ENCODE measurements around the gene LYPD4. TPM values are rescaled to one million over a fixed set of nuclear protein-coding genes. Genes with fewer than 3 reads are reported as not detected.

The LYPD4 gene
- polyA plus RNA-seq, 1 donor (not counting 4 experiments of a cell fraction or from before 2014, with no cell fraction given), result not detected

DNA sequence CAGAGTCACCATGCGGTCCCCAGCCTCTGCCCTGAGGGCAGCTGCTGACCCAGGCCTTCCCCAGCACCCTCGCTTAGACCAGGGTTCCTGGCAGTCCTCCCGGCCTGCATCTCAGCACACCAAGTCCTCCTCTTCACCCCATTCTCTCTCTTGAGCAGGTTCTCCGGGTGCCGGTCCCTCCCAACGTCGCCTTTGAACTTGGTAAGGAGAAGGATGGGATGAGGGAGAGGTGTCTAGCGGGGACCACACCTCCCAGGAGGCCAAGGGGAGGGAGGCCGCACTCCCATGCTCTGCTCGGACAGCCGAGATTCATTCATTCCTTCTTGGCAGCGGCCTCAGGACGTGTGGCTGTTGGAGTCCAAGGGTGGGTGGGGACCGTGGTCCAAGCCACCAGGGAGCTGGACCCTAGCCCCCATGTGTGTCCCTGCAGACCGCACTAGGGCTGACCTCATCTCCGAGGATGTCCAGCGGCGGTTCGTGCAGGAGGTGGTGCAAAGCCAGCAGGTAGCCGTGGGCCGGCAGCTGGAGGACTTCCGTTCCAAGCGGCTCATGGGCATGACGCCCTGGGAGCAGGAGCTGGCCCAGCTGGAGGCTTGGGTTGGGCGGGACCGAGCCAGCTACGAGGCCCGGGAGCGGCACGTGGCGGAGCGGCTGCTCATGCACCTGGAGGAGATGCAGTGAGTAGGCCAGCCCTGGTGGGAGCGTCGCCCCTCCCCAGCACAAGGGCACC is 47.9 kb upstream of the LYPD4 start:
- Histone ChIP-seq H4K20me1 (ENCODE audit: control insufficient read depth, extremely low read depth, insufficient read depth, low read length) (no peaks in the 10 kb centered on the region), H3K4me3 (ENCODE audit: control insufficient read depth in 2 of 3, extremely low read depth in 1 of 3, insufficient read depth in 2 of 3, low read depth in 1 of 3, low read length in 3 of 3) (no peak overlapping the region), H3K9me1 (ENCODE audit: control insufficient read depth, extremely low read depth, insufficient read depth, low read length) (peaks cover 2% of the 10 kb centered on the region), H3K4me1 (ENCODE audit: control insufficient read depth, extremely low read depth, insufficient read depth, low read length) (peaks cover 13% of the 10 kb centered on the region), H3K27ac (ENCODE audit: control insufficient read depth, insufficient read depth, low read length) (no peak overlapping the region), H3K9ac (ENCODE audit: control insufficient read depth, extremely low read depth, insufficient read depth, low read length) (no peak overlapping the region), H3K27me3 (ENCODE audit: control insufficient read depth, extremely low read depth, insufficient read depth, low read length) (no peaks in the 10 kb centered on the region), H3K36me3 (ENCODE audit: control insufficient read depth in 2 of 2, extremely low read depth in 1 of 2, insufficient read depth in 2 of 2, low read length in 2 of 2) (peaks cover 41 to 46% of the 10 kb centered on the region in 2 experiments), H3K4me2 (ENCODE audit: control insufficient read depth, extremely low read depth, insufficient read depth, low read depth, low read length) (no peak overlapping the region), H3K9me3 (ENCODE audit: control insufficient read depth, low read depth, low read length) (no peaks in the 10 kb centered on the region), H2AFZ (ENCODE audit: control insufficient read depth, low read length) (no peak overlapping the region), H3K79me2 (ENCODE audit: control insufficient read depth, insufficient read depth, low read length) (peaks cover 27% of the 10 kb centered on the region)
- no peak for FAIRE-seq
- dilution Hi-C loops (cut with MboI; ENCODE audit: extremely low pct_ligation_motif_present, low sequenced_read_pairs), result no loop called here
- no peak for TF ChIP-seq EZH2 (IDR thresholded peaks at IDR 0.05; ENCODE audit: low read length)
- TF ChIP-seq, protein P1, sequence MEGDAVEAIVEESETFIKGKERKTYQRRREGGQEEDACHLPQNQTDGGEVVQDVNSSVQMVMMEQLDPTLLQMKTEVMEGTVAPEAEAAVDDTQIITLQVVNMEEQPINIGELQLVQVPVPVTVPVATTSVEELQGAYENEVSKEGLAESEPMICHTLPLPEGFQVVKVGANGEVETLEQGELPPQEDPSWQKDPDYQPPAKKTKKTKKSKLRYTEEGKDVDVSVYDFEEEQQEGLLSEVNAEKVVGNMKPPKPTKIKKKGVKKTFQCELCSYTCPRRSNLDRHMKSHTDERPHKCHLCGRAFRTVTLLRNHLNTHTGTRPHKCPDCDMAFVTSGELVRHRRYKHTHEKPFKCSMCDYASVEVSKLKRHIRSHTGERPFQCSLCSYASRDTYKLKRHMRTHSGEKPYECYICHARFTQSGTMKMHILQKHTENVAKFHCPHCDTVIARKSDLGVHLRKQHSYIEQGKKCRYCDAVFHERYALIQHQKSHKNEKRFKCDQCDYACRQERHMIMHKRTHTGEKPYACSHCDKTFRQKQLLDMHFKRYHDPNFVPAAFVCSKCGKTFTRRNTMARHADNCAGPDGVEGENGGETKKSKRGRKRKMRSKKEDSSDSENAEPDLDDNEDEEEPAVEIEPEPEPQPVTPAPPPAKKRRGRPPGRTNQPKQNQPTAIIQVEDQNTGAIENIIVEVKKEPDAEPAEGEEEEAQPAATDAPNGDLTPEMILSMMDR (optimal IDR thresholded peaks at IDR 0.05 in 1 of 3, IDR thresholded peaks at IDR 0.05 in 1 of 3, conservative IDR thresholded peaks at IDR 0.05 in 1 of 3; ENCODE audit: extremely low read depth in 1 of 3, insufficient read depth in 2 of 3, low read length in 3 of 3), result no peak
- DNase-seq (ENCODE audit: low read depth, low spot score), result no peak

DNA sequence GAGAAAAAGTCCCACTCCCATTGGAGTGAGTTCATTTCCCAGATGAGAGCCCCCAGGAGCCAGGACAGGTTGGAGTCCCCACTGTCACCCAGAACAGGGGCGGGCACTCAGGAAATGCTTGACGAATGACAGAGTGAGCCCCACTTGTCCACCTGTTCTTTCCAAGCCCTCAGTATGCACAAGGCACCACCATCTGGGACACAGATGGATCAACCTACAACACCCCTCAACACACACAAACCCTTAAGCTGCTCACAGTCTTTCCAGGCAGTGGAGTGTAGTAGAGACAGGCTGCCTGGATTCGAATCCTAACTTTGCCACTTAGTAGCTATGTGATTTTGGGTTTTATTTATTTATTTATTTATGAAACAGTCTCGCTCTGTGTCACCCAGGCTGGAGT is 46.5 kb upstream of the LYPD4 start:
- peaks cover 37% of the 10 kb centered on the region for H3K79me2 ChIP-seq (ENCODE audit: control insufficient read depth, insufficient read depth, low read length)
- peaks cover 40 to 43% of the 10 kb centered on the region in 2 experiments for H3K36me3 ChIP-seq (ENCODE audit: control insufficient read depth in 2 of 2, extremely low read depth in 1 of 2, insufficient read depth in 2 of 2, low read length in 2 of 2)
- H3K9ac ChIP-seq (ENCODE audit: control insufficient read depth, extremely low read depth, insufficient read depth, low read length), result no peak overlapping the region
- no peaks in the 10 kb centered on the region for H3K27me3 ChIP-seq (ENCODE audit: control insufficient read depth, extremely low read depth, insufficient read depth, low read length)
- H3K9me1 ChIP-seq (ENCODE audit: control insufficient read depth, extremely low read depth, insufficient read depth, low read length), result peaks cover 6% of the 10 kb centered on the region
- H4K20me1 ChIP-seq (ENCODE audit: control insufficient read depth, extremely low read depth, insufficient read depth, low read length), result no peaks in the 10 kb centered on the region
- H3K27ac ChIP-seq (ENCODE audit: control insufficient read depth, insufficient read depth, low read length), result no peak overlapping the region
- H3K9me3 ChIP-seq (ENCODE audit: control insufficient read depth, low read depth, low read length), result no peaks in the 10 kb centered on the region
- H3K4me3 ChIP-seq (ENCODE audit: control insufficient read depth in 2 of 3, extremely low read depth in 1 of 3, insufficient read depth in 2 of 3, low read depth in 1 of 3, low read length in 3 of 3), result no peak overlapping the region
- peaks cover 27% of the 10 kb centered on the region for H3K4me1 ChIP-seq (ENCODE audit: control insufficient read depth, extremely low read depth, insufficient read depth, low read length)
- FAIRE-seq (no peak), DNase-seq (ENCODE audit: low read depth, low spot score) (no peak)
- no peak overlapping the region for H3K4me2 ChIP-seq (ENCODE audit: control insufficient read depth, extremely low read depth, insufficient read depth, low read depth, low read length)
- dilution Hi-C loops (cut with MboI; ENCODE audit: extremely low pct_ligation_motif_present, low sequenced_read_pairs), result no loop called here
- no peak for TF ChIP-seq EZH2 (IDR thresholded peaks at IDR 0.05; ENCODE audit: low read length)
- TF ChIP-seq, protein P1 (optimal IDR thresholded peaks at IDR 0.05 in 1 of 3, IDR thresholded peaks at IDR 0.05 in 1 of 3, conservative IDR thresholded peaks at IDR 0.05 in 1 of 3; ENCODE audit: extremely low read depth in 1 of 3, insufficient read depth in 2 of 3, low read length in 3 of 3), result no peak
- H2AFZ ChIP-seq (ENCODE audit: control insufficient read depth, low read length), result no peak overlapping the region
